OCI-LY3 (cell line): ENCODE data around the gene ANKRD44.
A peak's percentile ranks its signal among the peaks of the same experiment; 100 is the strongest.

Experiments
- H2AFZ ChIP-seq: fragments of 200-600, 300-600 bp; shearing (Covaris generic); 2 replicates; pipeline ENCODE4 v1.6.0; 2014; ENCODE audit warnings: antibody characterized with exemption, low read depth, low read length
- H3K27ac ChIP-seq: fragments of 200-600, 300-600 bp; sonication (generic); 2 replicates; pipeline ENCODE4 v1.5.1; 2014; ENCODE audit warnings: mild to moderate bottlenecking, low read length, moderate library complexity, mixed read lengths
- H3K27me3 ChIP-seq: fragments of 200-600, 300-600 bp; sonication (generic); 2 replicates; pipeline ENCODE4 v1.6.1; 2014; ENCODE audit warnings: low read depth, low read length, mixed read lengths
- H3K36me3 ChIP-seq: fragments of 200-600, 300-600 bp; sonication (generic); replicated peaks from 2 replicates; pipeline ENCODE3; 2014; ENCODE audit warnings: low read depth, low read length, mixed read lengths
- H3K4me1 ChIP-seq: fragments of 300-600, 200-600 bp; sonication (generic); 2 replicates; pipeline ENCODE4 v1.6.1; 2014; ENCODE audit warnings: low read length, mixed read lengths
- H3K4me2 ChIP-seq: fragments of 200-600, 300-600 bp; sonication (generic); 2 replicates; pipeline ENCODE4 v1.6.1; 2014; ENCODE audit warnings: low read length, mixed read lengths
- H3K4me3 ChIP-seq: fragments of 300-600, 200-600 bp; sonication (generic); 2 replicates; pipeline ENCODE4 v1.5.1; 2014; ENCODE audit warnings: antibody characterized with exemption, mild to moderate bottlenecking, low read length, moderate library complexity
- H3K79me2 ChIP-seq: fragments of 300-600, 200-600 bp; shearing (Covaris generic); 2 replicates; pipeline ENCODE4 v1.6.1; 2014; ENCODE audit warnings: mild to moderate bottlenecking, low read length, mixed read lengths
- H3K9ac ChIP-seq: fragments of 300-600, 200-600 bp; shearing (Covaris generic); 2 replicates; pipeline ENCODE4 v1.6.0; 2014; ENCODE audit warnings: mild to moderate bottlenecking, low read length, moderate library complexity
- H3K9me3 ChIP-seq: fragments of 200-600, 300-600 bp; shearing (Covaris generic); 2 replicates; pipeline ENCODE4 v1.6.1; 2014; ENCODE audit warnings: low read length, mixed read lengths; ENCODE audit not compliant: insufficient read depth
- H4K20me1 ChIP-seq: fragments of 200-600, 300-600 bp; sonication (generic); 2 replicates; pipeline ENCODE4 v1.6.1; 2016; ENCODE audit warnings: low read length, mixed read lengths; ENCODE audit not compliant: insufficient read depth
- EZH2phosphoT487 ChIP-seq: fragments of 200-600 bp; shearing (Covaris generic); IDR thresholded peaks from 2 replicates; pipeline ENCODE4 v1.6.1; 2018; ENCODE audit warnings: antibody characterized with exemption, mixed run types, low read depth
- TF ChIP-seq, protein P1 (sequence below): fragments of 200-600, 300-600 bp; sonication (generic); IDR thresholded peaks from 2 replicates; pipeline ENCODE4 v1.5.1; 2014; ENCODE audit warnings: antibody characterized with exemption, low read length, low read depth

ANKRD44 gene

DNA sequence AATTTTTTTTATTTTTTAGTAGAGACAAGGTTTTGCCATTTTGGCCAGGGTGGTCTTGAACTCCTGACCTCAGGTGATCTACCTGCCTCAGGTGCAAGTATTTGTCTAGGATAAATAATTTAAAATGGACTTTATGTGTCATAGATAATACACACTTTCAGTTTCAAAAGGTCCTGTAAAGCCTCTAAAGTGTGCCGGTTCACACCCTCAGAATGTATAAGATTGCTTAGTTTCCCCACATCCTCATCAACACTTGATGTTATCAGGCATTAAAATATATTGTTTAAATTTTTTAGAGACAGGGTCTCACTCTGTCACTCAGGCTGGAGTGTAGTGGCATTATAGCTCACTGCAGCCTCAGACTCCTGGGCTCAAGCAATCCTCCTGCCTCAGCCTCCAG is 170.5 kb downstream of the ANKRD44 start:
- Histone ChIP-seq H3K27ac (no peak overlapping the region), H3K9me3 (peaks cover 11% of the 10 kb centered on the region; the same call in 1 of the 2 replicates), H3K4me3 (no peak overlapping the region), H3K9ac (no peak overlapping the region), H2AFZ (no peak overlapping the region), H3K27me3 (no peaks in the 10 kb centered on the region), H4K20me1 (no peaks in the 10 kb centered on the region), H3K4me2 (no peak overlapping the region), H3K79me2 (peaks cover 4% of the 10 kb centered on the region; the same call in 1 of the 2 replicates), H3K4me1 (peaks cover 68% of the 10 kb centered on the region), H3K36me3 (peaks cover 10% of the 10 kb centered on the region)
- no peak for TF ChIP-seq EZH2phosphoT487
- TF ChIP-seq, protein P1, sequence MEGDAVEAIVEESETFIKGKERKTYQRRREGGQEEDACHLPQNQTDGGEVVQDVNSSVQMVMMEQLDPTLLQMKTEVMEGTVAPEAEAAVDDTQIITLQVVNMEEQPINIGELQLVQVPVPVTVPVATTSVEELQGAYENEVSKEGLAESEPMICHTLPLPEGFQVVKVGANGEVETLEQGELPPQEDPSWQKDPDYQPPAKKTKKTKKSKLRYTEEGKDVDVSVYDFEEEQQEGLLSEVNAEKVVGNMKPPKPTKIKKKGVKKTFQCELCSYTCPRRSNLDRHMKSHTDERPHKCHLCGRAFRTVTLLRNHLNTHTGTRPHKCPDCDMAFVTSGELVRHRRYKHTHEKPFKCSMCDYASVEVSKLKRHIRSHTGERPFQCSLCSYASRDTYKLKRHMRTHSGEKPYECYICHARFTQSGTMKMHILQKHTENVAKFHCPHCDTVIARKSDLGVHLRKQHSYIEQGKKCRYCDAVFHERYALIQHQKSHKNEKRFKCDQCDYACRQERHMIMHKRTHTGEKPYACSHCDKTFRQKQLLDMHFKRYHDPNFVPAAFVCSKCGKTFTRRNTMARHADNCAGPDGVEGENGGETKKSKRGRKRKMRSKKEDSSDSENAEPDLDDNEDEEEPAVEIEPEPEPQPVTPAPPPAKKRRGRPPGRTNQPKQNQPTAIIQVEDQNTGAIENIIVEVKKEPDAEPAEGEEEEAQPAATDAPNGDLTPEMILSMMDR = no peak

DNA sequence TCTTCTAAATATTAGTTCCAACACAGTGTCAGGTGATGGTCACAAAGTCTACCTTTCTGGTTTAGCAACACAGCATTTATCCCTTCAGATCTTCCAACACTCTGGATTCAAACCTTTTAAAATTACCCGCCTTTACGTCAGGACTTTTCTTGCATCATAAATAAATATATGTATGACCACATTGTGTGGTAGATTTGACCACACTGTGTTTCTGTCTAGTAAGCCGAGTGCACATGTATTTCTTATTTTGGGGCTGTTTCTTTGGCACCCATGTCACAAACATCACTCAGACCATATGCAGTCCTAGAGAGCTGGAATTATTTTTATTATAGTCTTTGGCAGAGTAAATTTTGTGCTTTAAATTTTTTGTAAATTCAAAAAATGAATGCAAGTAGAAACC is 172.1 kb downstream of the ANKRD44 start:
- Histone ChIP-seq H3K27me3 (no peaks in the 10 kb centered on the region), H3K9me3 (no peaks in the 10 kb centered on the region), H3K4me2 (peak overlapping the region; percentile 59), H3K36me3 (no peaks in the 10 kb centered on the region), H2AFZ (no peak overlapping the region), H3K27ac (peak overlapping the region; percentile 17), H3K4me3 (no peak overlapping the region), H3K79me2 (no peaks in the 10 kb centered on the region), H3K9ac (no peak overlapping the region), H3K4me1 (peaks cover 54% of the 10 kb centered on the region), H4K20me1 (no peaks in the 10 kb centered on the region)
- TF ChIP-seq, protein P1 = no peak
- no peak for TF ChIP-seq EZH2phosphoT487

DNA sequence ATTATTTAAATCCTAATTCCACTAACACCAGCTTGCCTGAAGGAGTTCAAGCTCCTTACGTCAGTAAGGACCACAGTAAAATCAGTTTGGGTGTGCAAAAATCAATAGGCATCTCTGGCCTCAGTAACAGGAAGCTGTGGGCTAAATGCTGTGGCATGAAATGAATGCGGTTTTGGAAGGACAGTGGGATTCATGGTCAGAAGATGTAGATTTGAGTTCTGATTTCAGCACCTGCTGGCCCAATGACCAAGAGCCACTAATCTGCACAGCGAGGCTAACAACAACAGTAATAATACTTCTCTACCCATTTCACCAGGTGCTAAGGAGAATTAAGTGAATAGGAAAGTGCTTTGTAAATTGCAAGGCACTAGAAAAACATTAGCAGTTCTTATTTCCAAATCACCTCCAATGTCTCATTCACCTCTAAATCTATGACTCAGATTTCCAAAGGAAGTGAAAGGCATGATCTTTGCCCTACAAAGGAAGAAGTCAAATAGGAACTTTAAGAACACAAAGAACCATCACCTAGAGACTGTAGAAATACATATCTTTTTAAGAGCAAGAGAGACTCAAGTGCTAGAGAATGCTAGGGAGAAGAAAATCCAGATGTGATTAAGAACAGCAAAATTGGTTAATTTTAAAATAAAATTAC is 172.6 kb downstream of the ANKRD44 start:
- H3K4me1 ChIP-seq = peaks cover 54% of the 10 kb centered on the region
- H3K27me3 ChIP-seq = no peaks in the 10 kb centered on the region
- H3K9ac ChIP-seq = peak overlapping the region; percentile 13; the same call in 1 of the 2 replicates
- no peak for TF ChIP-seq EZH2phosphoT487
- TF ChIP-seq, protein P1 = no peak
- H2AFZ ChIP-seq = no peak overlapping the region
- H3K27ac ChIP-seq = peak overlapping the region; percentile 17
- H4K20me1 ChIP-seq = no peaks in the 10 kb centered on the region
- H3K4me3 ChIP-seq = 0 out of 2 replicates have a peak overlapping the region, but pooled peaks have one; percentile 2
- H3K79me2 ChIP-seq = no peaks in the 10 kb centered on the region
- no peaks in the 10 kb centered on the region for H3K9me3 ChIP-seq
- H3K36me3 ChIP-seq = no peaks in the 10 kb centered on the region
- peak overlapping the region; percentile 59 for H3K4me2 ChIP-seq

DNA sequence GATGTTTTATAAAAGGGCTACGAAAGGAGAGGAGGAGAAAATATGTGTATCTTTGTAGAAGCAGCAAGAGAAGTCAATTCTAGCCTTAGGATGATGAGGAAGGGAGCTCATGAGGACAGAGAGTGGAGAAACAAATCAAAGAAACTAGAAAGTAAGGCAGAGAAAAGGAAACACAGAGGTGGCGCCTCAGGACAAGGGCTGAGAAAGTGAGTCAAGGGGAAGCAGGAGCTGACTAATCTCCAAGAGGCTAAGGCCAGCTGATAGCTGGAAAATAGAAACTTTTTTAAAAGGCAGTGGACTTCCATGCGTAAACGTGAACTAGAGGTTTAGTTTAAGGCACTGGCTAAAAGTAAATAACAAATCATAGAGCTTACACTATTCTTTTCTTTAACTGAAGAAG is 173.3 kb downstream of the ANKRD44 start:
- H3K27me3 ChIP-seq = no peaks in the 10 kb centered on the region
- peaks cover 53% of the 10 kb centered on the region for H3K4me1 ChIP-seq
- no peak overlapping the region for H3K4me3 ChIP-seq
- TF ChIP-seq, protein P1 = peak; percentile 20
- no peak for TF ChIP-seq EZH2phosphoT487
- no peaks in the 10 kb centered on the region for H3K79me2 ChIP-seq
- H4K20me1 ChIP-seq = no peaks in the 10 kb centered on the region
- H2AFZ ChIP-seq = no peak overlapping the region
- no peaks in the 10 kb centered on the region for H3K36me3 ChIP-seq
- peak overlapping the region; percentile 59; the same call in 1 of the 2 replicates for H3K4me2 ChIP-seq
- H3K9me3 ChIP-seq = no peaks in the 10 kb centered on the region
- no peak overlapping the region for H3K9ac ChIP-seq
- H3K27ac ChIP-seq = no peak overlapping the region
